IMR-90 (cell line): ENCODE measurements around the gene MAP10. TPM values are rescaled to one million over a fixed set of nuclear protein-coding genes. Genes with fewer than 3 reads are reported as not detected.

Experiments
- ATAC-seq: fragments of 200-7000 bp; cut with Tn5 transposase; 2 replicates; pipeline ENCODE4 v1.9.1; 2020; ENCODE audit warnings: low read depth, mild to moderate bottlenecking, moderate library complexity
- Bru-seq: library from RNA; stranded (reverse); fragments of 400-500 nt; gene quantifications from one replicate; lab custom pipeline; 2021; lab: Mats Ljungman, UMichigan
- BruChase-seq, 2 experiments: library from RNA; stranded (reverse); fragments of 400-500 nt; gene quantifications; one replicate each; lab custom pipeline; 2021; lab: Mats Ljungman, UMichigan
- BruUV-seq: library from RNA; stranded (reverse); fragments of 400-500 nt; replicated peaks from 2 replicates; lab custom pipeline; 2021; lab: Mats Ljungman, UMichigan
- CTCF ChIA-PET: fragments of 300-600 bp; formaldehyde crosslinking; extraction: SDS; loops from one replicate; lab custom pipeline; 2021; ENCODE audit warnings: antibody characterized with exemption; lab: Yijun Ruan, JAX
- POLR2A ChIA-PET: fragments of 300-600 bp; sonication (Branson Sonifier 250); formaldehyde crosslinking; loops from one replicate; lab custom pipeline; 2022; ENCODE audit warnings: antibody characterized with exemption; ENCODE audit not compliant: unreplicated experiment; lab: Charles Lee
- DNase-seq: peaks from one replicate; pipeline ENCODE4 v3.0.0; 2013
- H2AFZ ChIP-seq: replicated peaks from 2 replicates; pipeline ENCODE3; 2013; ENCODE audit warnings: low read length, mild to moderate bottlenecking; ENCODE audit not compliant: poor library complexity
- H2AK5ac ChIP-seq: 2 replicates; pipeline ENCODE4 v1.6.1; 2013; ENCODE audit warnings: low read depth, low read length, inconsistent platforms
- H2AK9ac ChIP-seq: replicated peaks from 2 replicates; pipeline ENCODE3; 2013; ENCODE audit warnings: mild to moderate bottlenecking, low read depth, low read length, moderate library complexity; ENCODE audit not compliant: poor library complexity
- H2BK120ac ChIP-seq: 2 replicates; pipeline ENCODE4 v1.6.1; 2013; ENCODE audit warnings: low read depth, low read length, inconsistent platforms
- H2BK15ac ChIP-seq: 3 replicates; pipeline ENCODE4 v1.6.1; 2013; ENCODE audit warnings: low read depth, low read length, inconsistent platforms
- H2BK20ac ChIP-seq: 2 replicates; pipeline ENCODE4 v1.6.1; 2013; ENCODE audit warnings: low read depth, mild to moderate bottlenecking, inconsistent platforms, low read length, moderate library complexity
- H2BK5ac ChIP-seq: 2 replicates; pipeline ENCODE4 v1.6.1; 2013; ENCODE audit warnings: mild to moderate bottlenecking, low read depth, low read length, inconsistent platforms; ENCODE audit not compliant: poor library complexity, severe bottlenecking
- H3K14ac ChIP-seq: replicated peaks from 2 replicates; pipeline ENCODE4 v1.6.1; 2013; ENCODE audit warnings: low read depth, low read length, inconsistent platforms
- H3K18ac ChIP-seq: 2 replicates; pipeline ENCODE4 v1.6.1; 2013; ENCODE audit warnings: low read depth, low read length, control low read depth
- H3K23ac ChIP-seq: 2 replicates; pipeline ENCODE4 v1.6.1; 2013; ENCODE audit warnings: low read depth, low read length, inconsistent platforms
- H3K27ac ChIP-seq: 2 replicates; pipeline ENCODE4 v1.5.1; 2013; ENCODE audit warnings: mild to moderate bottlenecking, control low read depth, low read length; ENCODE audit not compliant: insufficient read depth
- H3K27me3 ChIP-seq: 2 replicates; pipeline ENCODE4 v1.6.1; 2013; ENCODE audit warnings: low read length; ENCODE audit not compliant: control insufficient read depth, insufficient read depth
- H3K36me3 ChIP-seq: 2 replicates; pipeline ENCODE4 v1.6.1; 2013; ENCODE audit warnings: low read length, mixed read lengths; ENCODE audit not compliant: control insufficient read depth, insufficient read depth
- H3K4ac ChIP-seq: 2 replicates; pipeline ENCODE4 v1.6.1; 2013; ENCODE audit warnings: low read depth, low read length, inconsistent platforms
- H3K4me1 ChIP-seq: 2 replicates; pipeline ENCODE4 v1.6.1; 2013; ENCODE audit warnings: low read length, mixed read lengths; ENCODE audit not compliant: control insufficient read depth, insufficient read depth
- H3K4me2 ChIP-seq: 2 replicates; pipeline ENCODE4 v1.6.1; 2013; ENCODE audit warnings: low read depth, mild to moderate bottlenecking, control low read depth, low read length, moderate library complexity
- H3K4me3 ChIP-seq: 2 replicates; pipeline ENCODE4 v1.5.1; 2013; ENCODE audit warnings: low read depth, mild to moderate bottlenecking, control low read depth, low read length, moderate library complexity; ENCODE audit not compliant: insufficient read depth
- H3K56ac ChIP-seq: 2 replicates; pipeline ENCODE4 v1.6.1; 2013; ENCODE audit warnings: low read length, inconsistent platforms; ENCODE audit not compliant: insufficient read depth; ENCODE audit errors: extremely low read depth
- H3K79me1 ChIP-seq, 2 experiments: 2 replicates each; pipeline ENCODE4 v1.6.1; 2013; ENCODE audit warnings: low read length in 2 of 2, inconsistent platforms in 1 of 2, low read depth in 1 of 2
- H3K9ac ChIP-seq: 2 replicates; pipeline ENCODE4 v1.6.1; 2013; ENCODE audit warnings: low read depth, low read length, control low read depth
- H3K9me1 ChIP-seq: 2 replicates; pipeline ENCODE4 v1.6.1; 2013; ENCODE audit warnings: low read length, inconsistent platforms; ENCODE audit not compliant: insufficient read depth
- H3K9me3 ChIP-seq: 2 replicates; pipeline ENCODE4 v1.6.1; 2013; ENCODE audit warnings: low read length; ENCODE audit not compliant: control insufficient read depth, insufficient read depth
- H4K20me1 ChIP-seq: 2 replicates; pipeline ENCODE4 v1.6.1; 2013; ENCODE audit warnings: low read length, inconsistent platforms; ENCODE audit not compliant: insufficient read depth
- H4K5ac ChIP-seq: 2 replicates; pipeline ENCODE4 v1.6.1; 2013; ENCODE audit warnings: mild to moderate bottlenecking, low read depth, low read length, control low read depth
- H4K8ac ChIP-seq, 2 experiments: 2 replicates each; pipeline ENCODE4 v1.6.1; 2013; ENCODE audit warnings: low read depth in 2 of 2, low read length in 2 of 2, control low read depth in 1 of 2, inconsistent platforms in 1 of 2
- H4K91ac ChIP-seq: 2 replicates; pipeline ENCODE4 v1.6.1; 2013; ENCODE audit warnings: low read depth, low read length, inconsistent platforms; ENCODE audit not compliant: insufficient read depth
- BHLHE40 ChIP-seq: fragments of 150-350 bp; IDR thresholded peaks from 2 replicates; pipeline ENCODE4 v1.6.1; 2016; ENCODE audit warnings: mild to moderate bottlenecking, low read depth, low read length
- CTCF ChIP-seq: conservative IDR thresholded peaks from 2 replicates; pipeline ENCODE4 v1.5.1; 2012; ENCODE audit warnings: mild to moderate bottlenecking, low read depth, low read length, improper control_type of control experiment
- FOS ChIP-seq: fragments of 150-350 bp; IDR thresholded peaks from 2 replicates; pipeline ENCODE4 v1.6.1; 2016; ENCODE audit warnings: low read depth, low read length
- MAFK ChIP-seq: IDR thresholded peaks from 2 replicates; pipeline ENCODE4 v1.6.1; 2012; ENCODE audit warnings: low read depth, low read length, improper control_type of control experiment
- MAZ ChIP-seq: IDR thresholded peaks from 2 replicates; pipeline ENCODE4 v1.6.1; 2012; ENCODE audit warnings: low read depth, mild to moderate bottlenecking, low read length, improper control_type of control experiment, moderate library complexity, borderline replicate concordance
- POLR2A ChIP-seq: IDR thresholded peaks from 2 replicates; pipeline ENCODE4 v1.6.1; 2012; ENCODE audit warnings: mild to moderate bottlenecking, low read depth, low read length
- RAD21 ChIP-seq: IDR thresholded peaks from 2 replicates; pipeline ENCODE4 v1.6.1; 2012; ENCODE audit warnings: low read length, improper control_type of control experiment
- SMC3 ChIP-seq: fragments of 150-350 bp; IDR thresholded peaks from 2 replicates; pipeline ENCODE4 v1.6.1; 2016; ENCODE audit warnings: low read depth, mild to moderate bottlenecking, antibody characterized with exemption, low read length, moderate library complexity
- WGBS, 2 experiments: methylation state at CpG; one replicate each; pipeline versions ENCODE4 v1.1.5 to v1.1.7; 2013; ENCODE audit warnings: missing lambda C conversion rate in 2 of 2; ENCODE audit not compliant: insufficient read length in 1 of 2; ENCODE audit errors: extremely low coverage in 2 of 2; 5-methylcytosine and 5-hydroxymethylcytosine counted together
- dilution Hi-C: fragments of 300-500 bp; cut with HindIII; formaldehyde crosslinking; loops from one replicate; pipeline ENCODE4 v1.14.3; 2018; ENCODE audit warnings: low sequenced_read_pairs; ENCODE audit not compliant: unreplicated experiment
- in situ Hi-C: fragments of 300-500 bp; cut with MboI; formaldehyde crosslinking; loops from 3 replicates; pipeline ENCODE4 v1.14.3; 2019; ENCODE audit warnings: low sequenced_read_pairs, inconsistent platforms, mixed read lengths
- intact Hi-C: fragments of 100-400 bp; cut with micrococcal nuclease; formaldehyde crosslinking; loops from 2 replicates; pipeline ENCODE4 v1.10.0; 2022
- long read RNA-seq: library from polyadenylated mRNA; unstranded; transcript quantifications from one replicate; pipeline ENCODE4 v2.0.0, GENCODE V29; 2021; ENCODE audit not compliant: unreplicated experiment
- polyA plus RNA-seq, 3 experiments: library from polyadenylated mRNA; depleted of rRNA; stranded (reverse); fragments of >200 nt; gene quantifications; 2 replicates each; pipeline ENCODE4 v1.2.3, GENCODE V29; 2012; ENCODE audit warnings: low replicate concordance in 1 of 3
- total RNA-seq: library from RNA; depleted of rRNA; stranded (reverse); fragments of >200 nt; gene quantifications from 2 replicates; pipeline ENCODE4 v1.2.3, GENCODE V29; 2012; rRNA removed

The MAP10 gene
- total RNA-seq (1.1 TPM in 2 replicates), polyA plus RNA-seq (2012; rRNA removed) (1.0 TPM in 2 replicates), Bru-seq, nascent RNA (percentile 34 among the genes with signal in this experiment), BruChase-seq, experiment 1, labeled RNA remaining after a 6-hour chase (percentile 30 among the genes with signal in this experiment), BruChase-seq, experiment 2, labeled RNA remaining after a 2-hour chase (percentile 42 among the genes with signal in this experiment)
- polyA plus RNA-seq (2012; cell fraction: cytosol; rRNA removed), result 0.66 and 0.71 TPM in 2 replicates
- 0.63 and 0.67 TPM in 2 replicates for polyA plus RNA-seq (2012; cell fraction: nucleus; rRNA removed; ENCODE audit: low replicate concordance)
- long read RNA-seq, partial matches to known transcripts, result 0 of 1 reads
- long read RNA-seq, other reads (novel, unspliced or antisense), result 0 of 1 reads

- TF ChIP-seq FOS (no peak), POLR2A (no peak), SMC3 (no peak), RAD21 (no peak; the same call in 1 of the 2 replicates), MAFK (no peak), BHLHE40 (no peak), CTCF (no peak), MAZ (0 out of 2 replicates have a peak, but pooled peaks have one; percentile 15)
- POLR2A ChIA-PET, result no interaction called here
- peak within 1 kb of the TSS; percentile 68 for H4K91ac ChIP-seq
- dilution Hi-C loops, result no loop called here
- H3K23ac ChIP-seq, result peak within 1 kb of the TSS; percentile 55; the same call in 1 of the 2 replicates
- H2AK9ac ChIP-seq, result peak within 1 kb of the TSS; percentile 63
- CTCF ChIA-PET, result no interaction called here
- ATAC-seq, result peak; percentile 86
- H3K9me3 ChIP-seq, result no peaks in the 10 kb centered on the region
- peaks cover 4% of the 10 kb centered on the region; the same call in 1 of the 2 replicates for H3K9me1 ChIP-seq
- peak within 1 kb of the TSS; percentile 80 for H4K5ac ChIP-seq
- peak within 1 kb of the TSS; percentile 74 for H3K9ac ChIP-seq
- peak within 1 kb of the TSS; percentile 4 for H2BK5ac ChIP-seq
- H3K14ac ChIP-seq, result peak within 1 kb of the TSS; percentile 92
- no TSS peak for BruUV-seq
- peak; percentile 71 for DNase-seq
- no peaks in the 10 kb centered on the region for H4K20me1 ChIP-seq
- peak within 1 kb of the TSS; percentile 89 for H3K4ac ChIP-seq
- no peaks in the 10 kb centered on the region for H3K27me3 ChIP-seq
- peak within 1 kb of the TSS; percentile 81 for H3K4me2 ChIP-seq
- H2BK15ac ChIP-seq, result peak within 1 kb of the TSS; percentile 2; the same call in 1 of the 3 replicates
- peaks cover 0 to 8% of the 10 kb centered on the region in 2 experiments; a peak in 2 of 4 replicates for H3K79me1 ChIP-seq
- 4% methylated on average over 39 of the region's 75 CpGs; no CpG with 5 or more reads in 1 of the 2 experiments for WGBS, 2 experiments
- H3K18ac ChIP-seq, result peak within 1 kb of the TSS; percentile 48
- H2BK20ac ChIP-seq, result peak within 1 kb of the TSS; percentile 32; the same call in 1 of the 2 replicates
- peaks cover 4% of the 10 kb centered on the region; the same call in 1 of the 2 replicates for H3K4me1 ChIP-seq
- peak within 1 kb of the TSS; percentile 37; the same call in 1 of the 2 replicates for H2AK5ac ChIP-seq
- H2AFZ ChIP-seq, result peak within 1 kb of the TSS; percentile 94
- peak within 1 kb of the TSS; percentile 94 to 96 for H4K8ac ChIP-seq
- peak within 1 kb of the TSS; percentile 58 for H3K27ac ChIP-seq
- H3K36me3 ChIP-seq, result no peaks in the 10 kb centered on the region
- intact Hi-C loops, result no loop called here
- in situ Hi-C loops, result no loop called here
- H3K56ac ChIP-seq, result peak within 1 kb of the TSS; percentile 54
- H3K4me3 ChIP-seq, result peak within 1 kb of the TSS; percentile 55
- H2BK120ac ChIP-seq, result peak within 1 kb of the TSS; percentile 73; the same call in 1 of the 2 replicates
Measured at GRCh38 chr1:232805269-232806185, at the start of gene MAP10. Gene MAP10, plus strand, starts transcription at chr1:232805416. Its CDS starts 34 bp downstream, at chr1:232805450.
